ENCODE data around the gene SLC5A10.

DNA sequence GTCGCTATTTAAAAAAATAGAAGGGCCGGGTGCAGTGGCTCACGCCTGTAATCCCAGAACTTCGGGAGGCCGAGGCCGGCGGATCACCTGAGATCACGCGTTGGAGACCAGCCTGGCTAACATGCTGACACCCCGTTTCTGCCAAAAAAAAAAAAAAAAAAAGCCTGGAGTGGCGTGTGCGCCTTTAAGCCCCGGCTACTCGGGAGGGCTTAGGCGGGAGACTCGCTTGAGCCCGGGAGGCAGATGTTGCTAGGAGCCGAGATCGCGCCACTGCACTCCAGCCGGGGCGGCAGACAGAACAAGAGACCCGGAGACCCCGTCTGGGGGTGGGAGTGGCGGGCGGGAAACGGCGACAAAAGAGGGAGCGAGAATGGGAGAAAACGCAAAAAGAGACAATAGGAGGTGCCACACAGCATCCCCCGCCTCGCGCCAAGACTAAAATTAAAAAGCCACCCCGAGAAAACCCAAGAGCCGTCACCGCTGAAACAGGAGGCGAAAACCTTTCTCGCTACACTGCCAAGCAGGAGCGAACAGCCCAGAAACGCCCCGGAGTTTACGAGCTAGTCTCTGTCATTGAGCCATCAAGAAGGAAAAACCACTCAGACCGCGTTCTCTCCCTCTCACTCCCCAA is 111.5 kb downstream of the SLC5A10 start:
- TF ChIP-seq, protein P1, sequence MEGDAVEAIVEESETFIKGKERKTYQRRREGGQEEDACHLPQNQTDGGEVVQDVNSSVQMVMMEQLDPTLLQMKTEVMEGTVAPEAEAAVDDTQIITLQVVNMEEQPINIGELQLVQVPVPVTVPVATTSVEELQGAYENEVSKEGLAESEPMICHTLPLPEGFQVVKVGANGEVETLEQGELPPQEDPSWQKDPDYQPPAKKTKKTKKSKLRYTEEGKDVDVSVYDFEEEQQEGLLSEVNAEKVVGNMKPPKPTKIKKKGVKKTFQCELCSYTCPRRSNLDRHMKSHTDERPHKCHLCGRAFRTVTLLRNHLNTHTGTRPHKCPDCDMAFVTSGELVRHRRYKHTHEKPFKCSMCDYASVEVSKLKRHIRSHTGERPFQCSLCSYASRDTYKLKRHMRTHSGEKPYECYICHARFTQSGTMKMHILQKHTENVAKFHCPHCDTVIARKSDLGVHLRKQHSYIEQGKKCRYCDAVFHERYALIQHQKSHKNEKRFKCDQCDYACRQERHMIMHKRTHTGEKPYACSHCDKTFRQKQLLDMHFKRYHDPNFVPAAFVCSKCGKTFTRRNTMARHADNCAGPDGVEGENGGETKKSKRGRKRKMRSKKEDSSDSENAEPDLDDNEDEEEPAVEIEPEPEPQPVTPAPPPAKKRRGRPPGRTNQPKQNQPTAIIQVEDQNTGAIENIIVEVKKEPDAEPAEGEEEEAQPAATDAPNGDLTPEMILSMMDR (IDR thresholded peaks at IDR 0.05): peak in 1 of 6 experiments; percentile 6
- TF ChIP-seq POLR2A (IDR thresholded peaks at IDR 0.05): peak in 3 of 4 donors; percentile 32 to 100 (median 45)

Data from esophagus squamous epithelium (tissue), 4 donors.